Neural progenitor cell (in vitro differentiated cells): ENCODE measurements around the gene ENOX2. TPM values are rescaled to one million over a fixed set of nuclear protein-coding genes. Genes with fewer than 3 reads are reported as not detected.

Experiments used
- DNase-seq: peaks from one replicate; pipeline ENCODE4 v3.0.0-alpha.2; 2016; ENCODE audit warnings: low spot score
- H2AFZ ChIP-seq: fragments of 200-600 bp; sonication (generic); replicated peaks from 2 replicates; pipeline ENCODE4 v1.6.1; 2016; ENCODE audit warnings: antibody characterized with exemption
- H3F3A ChIP-seq: fragments of 200-600 bp; sonication (generic); 2 replicates; pipeline ENCODE4 v1.6.1; 2016; ENCODE audit warnings: antibody characterized with exemption, low read depth
- H3K27ac ChIP-seq: fragments of 200-600 bp; sonication (generic); 2 replicates; pipeline ENCODE4 v1.5.1; 2016; ENCODE audit warnings: mild to moderate bottlenecking
- H3K27me3 ChIP-seq: fragments of 200-600 bp; sonication (generic); 2 replicates; pipeline ENCODE4 v1.6.1; 2016; ENCODE audit warnings: mild to moderate bottlenecking, moderate library complexity
- H3K36me3 ChIP-seq: fragments of 200-600 bp; sonication (generic); 2 replicates; pipeline ENCODE4 v1.5.1; 2016
- H3K4me1 ChIP-seq: fragments of 200-600 bp; sonication (generic); 2 replicates; pipeline ENCODE4 v1.6.1; 2016; ENCODE audit warnings: mixed run types
- H3K4me2 ChIP-seq: fragments of 200-600 bp; sonication (generic); 2 replicates; pipeline ENCODE4 v1.6.1; 2016
- H3K4me3 ChIP-seq: fragments of 200-600 bp; sonication (generic); 2 replicates; pipeline ENCODE4 v1.5.1; 2016
- H3K79me2 ChIP-seq: fragments of 200-600 bp; sonication (generic); 2 replicates; pipeline ENCODE4 v1.6.1; 2016; ENCODE audit warnings: low read depth
- H3K9ac ChIP-seq: fragments of 200-600 bp; sonication (generic); 2 replicates; pipeline ENCODE4 v1.6.1; 2016
- H3K9me3 ChIP-seq: fragments of 200-600 bp; sonication (generic); 2 replicates; pipeline ENCODE4 v1.5.1; 2016; ENCODE audit warnings: low read depth
- H4K20me1 ChIP-seq: fragments of 200-600 bp; sonication (generic); 2 replicates; pipeline ENCODE4 v1.6.1; 2016; ENCODE audit warnings: low read depth
- H3K27ac Mint-ChIP-seq: 3 replicates; pipeline ENCODE4 v1.8.0; 2021; ENCODE audit warnings: mixed read lengths
- H3K27me3 Mint-ChIP-seq: 2 replicates; pipeline ENCODE4 v1.8.0; 2022; ENCODE audit warnings: low read depth, mild to moderate bottlenecking, inconsistent platforms, moderate library complexity, mixed read lengths; ENCODE audit not compliant: insufficient read depth
- H3K36me3 Mint-ChIP-seq: 3 replicates; pipeline ENCODE4 v1.8.0; 2021; ENCODE audit warnings: mixed read lengths
- H3K4me1 Mint-ChIP-seq: 3 replicates; pipeline ENCODE4 v1.8.0; 2021; ENCODE audit warnings: mixed read lengths
- H3K4me3 Mint-ChIP-seq: 3 replicates; pipeline ENCODE4 v1.8.0; 2021; ENCODE audit warnings: mild to moderate bottlenecking, moderate library complexity, mixed read lengths
- H3K9me3 Mint-ChIP-seq: 3 replicates; pipeline ENCODE4 v1.8.0; 2020; ENCODE audit warnings: mixed read lengths
- EZH2 ChIP-seq: fragments of 200-600 bp; sonication (generic); IDR thresholded peaks from 2 replicates; pipeline ENCODE4 v1.6.1; 2017; ENCODE audit warnings: antibody characterized with exemption, mild to moderate bottlenecking, moderate library complexity
- EZH2phosphoT487 ChIP-seq: fragments of 200-600 bp; sonication (generic); IDR thresholded peaks from 2 replicates; pipeline ENCODE4 v1.6.1; 2017; ENCODE audit warnings: antibody characterized with exemption
- total RNA-seq: library from RNA; depleted of rRNA; stranded (reverse); fragments of >200 nt; gene quantifications from 2 replicates; pipeline ENCODE4 v1.2.3, GENCODE V29; 2015; ENCODE audit warnings: low replicate concordance
- TF ChIP-seq, protein P1 (sequence below): fragments of 200-600 bp; sonication (generic); IDR thresholded peaks from 2 replicates; pipeline ENCODE4 v1.5.1; 2017; ENCODE audit warnings: antibody characterized with exemption, mild to moderate bottlenecking

Gene ENOX2
- total RNA-seq, 1 donor from 2014 or later = 12.5 TPM

DNA sequence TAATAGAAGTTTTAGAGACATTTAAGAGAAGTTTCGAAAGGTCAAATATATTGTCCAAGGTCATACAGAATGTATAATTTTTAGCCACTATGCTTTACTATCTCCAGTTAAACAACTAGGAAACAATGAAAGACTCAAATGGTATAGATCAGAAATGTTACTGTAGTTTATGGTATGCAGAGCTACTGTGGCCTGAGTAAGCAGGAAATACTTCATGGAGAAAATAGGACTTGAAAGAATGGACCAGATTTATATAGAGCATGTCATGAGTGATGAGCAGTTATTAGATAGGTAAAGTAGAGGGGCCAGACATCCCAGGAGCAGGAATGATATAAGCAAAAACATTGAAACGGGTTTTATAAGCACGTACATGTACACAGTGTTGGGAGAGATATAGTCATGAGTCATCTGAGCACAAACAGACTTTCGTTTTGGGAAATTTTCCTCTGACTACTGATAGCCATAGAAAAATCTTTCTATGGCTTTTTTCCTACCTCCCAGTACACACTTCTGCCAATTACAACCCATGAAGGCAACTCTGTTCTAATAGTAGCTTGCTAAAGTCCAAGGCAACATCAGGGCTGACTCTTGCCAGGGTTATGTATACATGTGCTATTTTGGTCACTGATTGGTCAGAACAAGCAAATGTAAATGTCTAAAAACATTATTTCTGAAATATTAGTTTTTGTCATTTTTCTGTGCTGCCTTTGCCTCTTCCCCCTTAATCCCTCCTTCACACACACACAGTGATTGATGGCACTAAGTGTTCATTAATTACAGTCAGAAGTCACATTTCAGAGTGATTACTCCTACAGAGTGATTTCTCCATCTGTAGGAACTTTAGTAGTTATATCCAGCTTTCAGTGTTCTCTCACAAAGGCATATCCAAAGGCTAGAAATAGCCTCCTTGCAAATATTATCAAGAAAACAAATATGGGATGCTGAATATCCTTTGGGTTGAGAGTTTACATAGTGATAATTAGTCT lies 198.7 kb downstream of the ENOX2 start:
- no peaks in the 10 kb centered on the region for H3F3A ChIP-seq
- Mint-ChIP-seq H3K4me1 (peaks cover 4% of the 10 kb centered on the region), H3K9me3 (no peaks in the 10 kb centered on the region), H3K4me3 (no peak overlapping the region), H3K27ac (no peak overlapping the region), H3K36me3 (no peaks in the 10 kb centered on the region), H3K27me3 (no peaks in the 10 kb centered on the region)
- H2AFZ ChIP-seq = no peak overlapping the region
- no peaks in the 10 kb centered on the region for H3K79me2 ChIP-seq
- H3K4me1 ChIP-seq = no peaks in the 10 kb centered on the region
- no peaks in the 10 kb centered on the region for H3K36me3 ChIP-seq
- no peak overlapping the region for H3K4me3 ChIP-seq
- H3K27me3 ChIP-seq = no peaks in the 10 kb centered on the region
- no peaks in the 10 kb centered on the region for H4K20me1 ChIP-seq
- TF ChIP-seq, protein P1, sequence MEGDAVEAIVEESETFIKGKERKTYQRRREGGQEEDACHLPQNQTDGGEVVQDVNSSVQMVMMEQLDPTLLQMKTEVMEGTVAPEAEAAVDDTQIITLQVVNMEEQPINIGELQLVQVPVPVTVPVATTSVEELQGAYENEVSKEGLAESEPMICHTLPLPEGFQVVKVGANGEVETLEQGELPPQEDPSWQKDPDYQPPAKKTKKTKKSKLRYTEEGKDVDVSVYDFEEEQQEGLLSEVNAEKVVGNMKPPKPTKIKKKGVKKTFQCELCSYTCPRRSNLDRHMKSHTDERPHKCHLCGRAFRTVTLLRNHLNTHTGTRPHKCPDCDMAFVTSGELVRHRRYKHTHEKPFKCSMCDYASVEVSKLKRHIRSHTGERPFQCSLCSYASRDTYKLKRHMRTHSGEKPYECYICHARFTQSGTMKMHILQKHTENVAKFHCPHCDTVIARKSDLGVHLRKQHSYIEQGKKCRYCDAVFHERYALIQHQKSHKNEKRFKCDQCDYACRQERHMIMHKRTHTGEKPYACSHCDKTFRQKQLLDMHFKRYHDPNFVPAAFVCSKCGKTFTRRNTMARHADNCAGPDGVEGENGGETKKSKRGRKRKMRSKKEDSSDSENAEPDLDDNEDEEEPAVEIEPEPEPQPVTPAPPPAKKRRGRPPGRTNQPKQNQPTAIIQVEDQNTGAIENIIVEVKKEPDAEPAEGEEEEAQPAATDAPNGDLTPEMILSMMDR = no peak
- TF ChIP-seq EZH2 (no peak), EZH2phosphoT487 (no peak)
- DNase-seq = no peak
- H3K4me2 ChIP-seq = no peak overlapping the region
- no peak overlapping the region for H3K9ac ChIP-seq
- no peaks in the 10 kb centered on the region for H3K9me3 ChIP-seq
- H3K27ac ChIP-seq = no peak overlapping the region

DNA sequence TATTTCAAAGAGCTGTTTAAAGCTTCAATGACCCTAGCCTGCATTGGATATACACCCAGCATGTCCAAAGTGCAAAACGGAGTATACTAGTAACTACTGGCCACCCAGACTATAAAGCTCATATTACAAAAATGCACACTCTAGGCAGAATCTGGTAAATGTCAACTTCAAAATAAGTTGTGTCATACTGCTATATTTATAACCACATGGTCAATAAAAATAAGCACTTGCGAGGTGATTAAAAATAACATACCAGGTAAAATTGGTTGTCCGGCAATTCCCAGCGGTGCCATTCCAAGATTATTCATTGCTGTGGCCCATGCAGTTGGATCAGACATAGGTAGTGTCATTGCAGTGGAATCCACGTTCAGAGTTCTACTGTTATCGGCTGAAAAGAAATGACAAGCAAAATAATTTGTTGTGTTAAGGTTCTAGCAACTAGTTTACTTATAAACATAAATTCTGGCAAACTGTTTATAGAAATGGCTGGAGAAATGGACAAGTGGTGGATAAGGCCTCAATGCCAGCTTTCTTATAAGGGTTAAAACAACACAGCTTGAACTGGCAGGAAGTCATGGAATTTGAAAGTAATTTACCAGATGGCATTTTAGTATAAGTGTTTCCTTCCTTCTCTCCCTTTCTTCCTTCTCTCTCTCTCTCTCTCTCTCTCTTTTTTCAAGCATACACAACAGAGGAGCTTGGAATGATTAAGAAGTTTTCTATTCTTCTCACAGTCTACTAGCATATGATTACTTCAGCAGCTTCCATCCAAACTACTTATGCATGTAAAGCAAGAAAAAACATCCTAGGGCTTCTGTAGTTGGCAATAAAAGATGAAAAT lies 199.9 kb downstream of the ENOX2 start:
- peaks cover 8% of the 10 kb centered on the region for H3K4me1 Mint-ChIP-seq
- Histone ChIP-seq H3K36me3 (no peaks in the 10 kb centered on the region), H4K20me1 (no peaks in the 10 kb centered on the region), H3F3A (no peaks in the 10 kb centered on the region), H3K27ac (no peak overlapping the region), H3K79me2 (no peaks in the 10 kb centered on the region), H3K9me3 (no peaks in the 10 kb centered on the region), H3K27me3 (no peaks in the 10 kb centered on the region), H3K4me1 (no peaks in the 10 kb centered on the region), H3K4me3 (no peak overlapping the region), H3K4me2 (no peak overlapping the region), H3K9ac (no peak overlapping the region), H2AFZ (no peak overlapping the region)
- no peak overlapping the region for H3K27ac Mint-ChIP-seq
- no peaks in the 10 kb centered on the region for H3K27me3 Mint-ChIP-seq
- no peak overlapping the region for H3K4me3 Mint-ChIP-seq
- no peaks in the 10 kb centered on the region for H3K9me3 Mint-ChIP-seq
- no peak for DNase-seq
- TF ChIP-seq, protein P1 = no peak
- TF ChIP-seq EZH2phosphoT487 (no peak), EZH2 (no peak)
- no peaks in the 10 kb centered on the region for H3K36me3 Mint-ChIP-seq

DNA sequence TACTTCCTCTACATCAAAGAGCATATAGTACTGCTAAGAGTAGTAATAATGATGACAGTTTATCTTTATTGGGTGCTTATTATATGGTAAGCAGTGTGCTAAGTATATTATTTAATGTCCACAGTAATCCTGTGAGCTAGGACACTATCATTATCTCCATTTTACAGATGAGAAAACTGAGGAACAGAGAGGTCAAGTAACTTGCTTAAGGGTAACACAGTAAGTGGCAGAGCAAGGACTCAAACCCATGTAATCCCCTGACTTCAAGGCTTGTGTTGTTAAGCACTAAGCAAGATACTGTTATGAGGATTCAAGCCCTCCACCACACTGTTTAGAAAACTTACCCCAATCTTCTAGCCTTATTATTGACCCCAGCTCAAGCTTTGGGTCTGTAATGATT lies 202.4 kb downstream of the ENOX2 start:
- Histone ChIP-seq H2AFZ (no peak overlapping the region), H3K27ac (no peak overlapping the region), H3K4me2 (no peak overlapping the region), H3K9ac (no peak overlapping the region), H3K79me2 (no peaks in the 10 kb centered on the region), H3K4me3 (no peak overlapping the region), H3K4me1 (no peaks in the 10 kb centered on the region), H3K27me3 (no peaks in the 10 kb centered on the region), H3F3A (no peaks in the 10 kb centered on the region), H3K36me3 (no peaks in the 10 kb centered on the region), H3K9me3 (no peaks in the 10 kb centered on the region), H4K20me1 (no peaks in the 10 kb centered on the region)
- H3K27me3 Mint-ChIP-seq = no peaks in the 10 kb centered on the region
- TF ChIP-seq, protein P1 = no peak
- no peak for TF ChIP-seq EZH2phosphoT487
- TF ChIP-seq EZH2 = no peak
- DNase-seq = no peak
- H3K9me3 Mint-ChIP-seq = no peaks in the 10 kb centered on the region
- H3K27ac Mint-ChIP-seq = no peak overlapping the region
- H3K4me3 Mint-ChIP-seq = no peak overlapping the region
- no peaks in the 10 kb centered on the region for H3K36me3 Mint-ChIP-seq
- peaks cover 8% of the 10 kb centered on the region for H3K4me1 Mint-ChIP-seq
